ENCODE measurements around the gene MT1X. TPM values are rescaled to one million over a fixed set of nuclear protein-coding genes. Genes with fewer than 3 reads are reported as not detected.
"Not testable (repeated sequence)": the region's sequence is repeated elsewhere in the genome, so short reads cannot be mapped to it uniquely, and the experiment has no call there.

MT1X gene
- total RNA-seq, 1 donor from 2014 or later = 24.6 TPM

DNA sequence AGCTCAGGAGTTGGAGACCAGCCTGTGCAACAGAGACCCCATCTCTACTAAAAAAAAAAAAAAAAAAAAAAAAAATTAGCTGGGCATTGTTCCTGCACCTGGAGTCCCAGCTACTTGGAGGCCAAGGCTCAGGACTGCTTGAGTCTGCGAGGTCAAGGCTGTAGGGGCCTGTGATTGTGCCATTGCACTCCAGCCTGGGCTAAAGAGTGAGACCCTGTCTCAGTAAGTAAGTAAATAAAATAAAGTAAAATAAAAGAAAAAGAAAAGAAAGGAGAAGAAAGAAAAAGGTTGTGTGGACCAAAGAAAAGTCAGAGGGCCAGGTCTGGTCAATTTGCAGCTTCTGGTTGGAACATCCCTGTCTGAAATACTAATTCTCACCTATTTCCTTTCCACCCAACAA is 18.4 kb downstream of the MT1X start:
- DNase-seq (ENCODE audit: low spot score) = no peak
- intact Hi-C loops (cut with DNase I) = loop anchor here (1.0 to 5.0 kb wide), 2 partner anchors 97 to 123 kb away; no protein-coding TSS in a partner anchor

DNA sequence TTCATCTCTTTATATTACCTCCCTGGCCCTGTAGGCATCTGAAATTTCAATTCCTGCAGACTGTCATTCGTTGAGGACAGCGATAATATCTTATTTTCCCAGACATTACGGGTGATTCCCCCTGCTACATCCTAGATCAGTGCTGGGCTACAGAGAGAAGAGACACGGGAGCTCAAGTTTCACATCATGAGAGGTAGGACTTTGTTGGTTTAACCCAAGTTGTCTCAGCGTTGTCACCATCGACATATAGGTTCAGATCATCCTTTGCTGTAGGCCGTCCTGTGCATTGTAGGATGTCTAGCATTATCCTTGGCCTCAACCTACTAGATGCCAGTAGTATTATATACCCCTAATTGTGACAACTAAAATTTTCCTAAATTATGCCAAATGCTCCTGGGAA is 19.3 kb downstream of the MT1X start:
- no peak for DNase-seq (ENCODE audit: low spot score)
- intact Hi-C loops (cut with DNase I) = loop anchor here (1.0 to 5.0 kb wide), 2 partner anchors 98 to 124 kb away; no protein-coding TSS in a partner anchor

DNA sequence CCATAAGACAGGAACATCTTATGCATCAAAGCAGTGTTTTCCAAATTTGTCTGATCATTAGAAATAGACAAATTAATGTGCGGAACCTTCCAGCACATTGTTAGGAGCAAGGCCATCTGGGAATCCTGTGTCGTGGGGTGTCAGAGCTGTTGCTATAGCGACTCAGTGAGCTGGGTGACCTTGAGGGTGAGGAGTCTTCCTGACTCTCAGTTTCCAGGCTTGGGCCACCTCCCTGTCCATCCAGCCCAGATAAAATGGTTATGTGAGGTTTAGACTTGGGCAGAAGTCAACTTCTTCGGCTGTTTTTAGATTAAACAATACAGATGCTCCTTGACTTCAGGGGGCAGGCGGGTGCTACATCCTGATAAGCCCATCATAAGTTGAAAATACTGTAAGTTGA is 20.6 kb downstream of the MT1X start:
- no peak for DNase-seq (ENCODE audit: low spot score)
- intact Hi-C loops (cut with DNase I) = loop anchor here (1.0 to 5.0 kb wide), 3 partner anchors 28 to 189 kb away; no protein-coding TSS in a partner anchor

DNA sequence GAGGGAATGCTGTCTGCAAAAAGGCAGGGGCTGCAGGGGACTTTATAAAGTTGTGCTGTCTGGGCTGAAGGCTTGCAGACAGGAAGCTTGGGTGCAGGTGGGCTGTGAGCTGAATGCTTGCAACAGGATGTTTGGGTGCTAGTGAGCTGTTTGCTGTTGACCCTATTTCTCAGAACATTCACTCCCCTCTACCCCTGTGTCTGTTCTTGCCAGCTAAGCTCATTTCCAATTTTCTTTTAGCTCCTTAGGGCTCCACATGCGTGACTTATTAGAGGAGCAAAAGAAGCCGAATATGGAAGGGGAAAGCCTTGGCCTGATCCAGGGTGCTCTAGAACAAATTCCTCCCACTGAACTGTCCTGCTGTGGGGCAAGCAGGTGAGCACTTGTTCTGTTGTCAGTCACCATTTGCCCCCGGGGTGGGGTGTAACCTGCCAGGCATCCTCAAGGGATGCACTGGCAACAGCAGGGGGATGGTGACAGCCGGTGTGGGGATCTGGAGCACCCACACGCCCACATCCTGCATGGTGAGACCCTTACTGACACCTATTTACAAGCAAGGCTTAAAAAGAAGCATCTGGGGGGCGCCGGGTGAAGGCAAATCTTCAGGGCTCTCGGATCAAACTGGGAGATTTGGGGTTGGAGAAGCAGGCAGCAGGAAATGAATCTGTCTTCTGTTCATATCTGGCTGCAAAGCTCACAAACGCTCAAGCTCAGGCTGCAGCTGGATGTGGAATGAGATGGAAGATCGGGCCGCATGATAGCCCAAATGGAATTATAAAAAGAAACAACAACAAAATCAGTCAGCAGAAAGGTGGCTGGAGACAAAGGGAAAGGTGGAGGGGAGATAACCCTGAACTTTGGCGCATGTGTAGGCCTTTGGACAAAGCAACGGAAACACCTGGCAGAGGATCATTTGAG is 26.5 kb downstream of the MT1X start:
- no peak for DNase-seq (ENCODE audit: low spot score)
- intact Hi-C loops (cut with DNase I) = no loop called here

DNA sequence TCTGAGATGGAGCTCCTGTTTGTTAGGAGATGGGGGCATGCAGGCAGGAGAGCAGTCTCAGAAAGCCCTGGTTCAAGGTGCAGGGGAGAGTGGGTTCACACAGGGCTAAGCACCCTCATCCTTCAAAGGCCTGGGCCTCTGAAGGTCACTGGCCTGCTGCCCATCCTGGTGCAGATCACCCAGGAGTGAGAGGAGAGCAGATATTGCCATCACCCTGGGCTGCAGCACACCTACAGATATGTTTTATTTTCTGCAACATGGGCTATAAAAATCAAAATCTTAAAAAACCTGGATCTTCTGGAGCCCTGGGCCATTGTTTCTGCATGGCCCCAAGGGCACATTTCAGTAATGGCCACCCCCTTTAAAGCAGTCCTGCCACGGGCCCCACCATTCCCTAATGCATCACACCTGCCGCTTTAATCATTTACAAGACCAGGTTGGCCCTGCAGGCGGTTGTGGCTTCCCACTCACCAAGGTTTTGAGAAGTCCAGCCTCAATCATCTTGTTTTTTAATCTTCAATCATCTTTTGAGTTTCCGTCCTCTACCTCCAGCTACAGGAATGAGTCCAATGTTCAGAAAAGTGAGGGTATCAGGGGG is 27.3 kb downstream of the MT1X start:
- DNase-seq (ENCODE audit: low spot score) = no peak
- intact Hi-C loops (cut with DNase I) = no loop called here

DNA sequence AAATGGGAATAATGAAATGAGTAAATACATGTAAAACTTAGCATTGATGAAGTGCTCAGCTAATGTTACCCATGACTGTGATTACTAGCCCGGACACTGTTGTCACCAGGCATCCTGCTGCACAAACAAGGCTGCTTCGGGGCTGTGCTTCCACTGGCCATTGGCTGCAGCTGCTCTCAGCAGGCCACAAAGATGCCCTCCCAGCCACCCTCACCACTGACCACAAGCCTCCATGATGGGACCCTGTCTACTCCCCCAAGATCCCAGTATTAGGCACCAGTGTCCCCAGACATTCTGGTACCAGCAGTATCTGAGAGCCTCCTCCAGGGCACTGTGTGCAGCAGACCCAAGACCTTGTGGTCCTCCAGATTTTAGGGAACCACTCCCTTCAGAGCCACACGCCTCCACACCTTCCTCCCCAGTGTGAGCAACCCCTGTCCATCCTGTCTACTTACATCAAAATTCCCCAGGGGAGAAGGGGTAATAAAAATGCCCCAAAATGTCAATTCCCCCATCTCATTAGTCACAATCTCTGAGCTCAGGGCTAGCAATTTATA is 28.0 kb downstream of the MT1X start:
- DNase-seq (ENCODE audit: low spot score) = no peak
- intact Hi-C loops (cut with DNase I) = no loop called here

DNA sequence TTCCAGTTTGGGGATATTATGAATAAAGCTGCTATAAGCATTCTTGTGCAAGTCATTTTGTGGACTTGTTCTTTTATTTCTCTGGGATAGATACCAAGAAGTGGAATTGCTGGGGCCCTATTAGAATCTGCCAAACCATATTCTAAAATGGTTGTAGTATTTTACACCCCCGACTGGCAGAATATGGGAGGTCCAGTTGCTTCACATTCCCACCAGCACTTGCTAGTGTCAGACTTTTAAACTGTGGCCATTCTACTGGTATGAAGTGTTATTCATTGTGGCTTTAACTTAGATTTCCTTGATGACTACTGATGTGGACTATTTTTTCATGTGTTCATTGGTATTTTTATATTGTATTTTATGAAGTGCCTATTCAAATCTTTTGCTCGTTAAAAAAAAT is 29.6 kb downstream of the MT1X start:
- intact Hi-C loops (cut with DNase I) = no loop called here
- DNase-seq (ENCODE audit: low spot score) = no peak

DNA sequence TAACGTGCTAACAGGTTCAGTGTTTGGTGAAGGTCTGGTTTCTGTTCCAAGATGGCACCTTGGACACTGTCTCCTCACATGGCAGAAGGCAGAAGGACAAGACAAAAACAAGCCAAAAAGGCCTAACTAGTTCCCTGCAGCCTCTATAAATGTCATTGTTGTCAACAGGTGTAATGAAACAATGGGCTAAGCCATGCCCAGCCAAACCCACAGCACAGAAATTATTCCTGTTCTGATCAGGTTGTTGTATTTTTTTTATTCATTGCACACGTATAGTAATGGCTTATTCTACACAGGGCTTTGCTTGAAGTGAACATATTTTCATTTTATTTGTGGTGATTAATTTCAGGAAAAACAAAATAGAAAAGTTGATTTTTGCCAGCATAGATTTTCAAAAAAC is 31.5 kb downstream of the MT1X start:
- no peak for DNase-seq (ENCODE audit: low spot score)
- intact Hi-C loops (cut with DNase I) = no loop called here

DNA sequence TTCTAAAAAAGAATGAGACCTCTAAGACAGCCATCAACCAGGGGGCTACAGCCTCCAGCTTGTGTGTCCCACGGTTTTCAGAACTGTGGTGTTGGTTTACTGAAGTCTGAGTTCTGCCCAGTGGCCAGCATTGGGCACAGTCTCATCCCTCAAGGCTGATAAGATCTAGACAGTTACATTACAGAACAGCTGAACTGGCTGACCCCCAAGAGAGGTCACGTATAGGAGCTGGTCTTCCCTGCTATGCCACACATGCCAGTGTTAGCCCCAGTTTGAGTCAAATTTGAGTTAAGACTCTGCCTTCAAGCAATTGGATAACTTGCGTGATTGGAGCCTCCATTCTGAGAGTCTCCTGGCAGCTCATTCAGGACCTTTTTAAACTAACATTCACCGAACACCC is 32.9 kb downstream of the MT1X start:
- DNase-seq (ENCODE audit: low spot score) = no peak
- intact Hi-C loops (cut with DNase I) = no loop called here

DNA sequence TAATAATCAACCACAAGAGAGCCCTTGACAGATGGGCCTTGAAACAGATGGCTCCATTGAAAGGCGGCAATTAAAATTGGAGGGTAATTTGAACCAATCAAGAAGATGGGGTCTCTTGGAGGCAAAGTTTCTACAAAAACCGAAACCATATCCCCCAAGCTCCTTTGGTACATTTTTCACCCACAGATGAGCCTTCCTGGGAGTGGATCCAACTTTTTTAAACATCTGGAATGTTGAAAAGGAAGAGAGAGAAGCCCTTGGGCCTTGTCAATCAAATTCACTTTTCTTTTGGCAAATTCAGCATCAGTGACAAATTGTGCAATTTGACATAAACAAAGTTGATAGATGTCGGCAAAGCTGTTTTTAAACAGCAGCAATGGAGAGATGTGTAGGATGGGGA is 34.5 kb downstream of the MT1X start:
- intact Hi-C loops (cut with DNase I) = no loop called here
- DNase-seq (ENCODE audit: low spot score) = no peak

DNA sequence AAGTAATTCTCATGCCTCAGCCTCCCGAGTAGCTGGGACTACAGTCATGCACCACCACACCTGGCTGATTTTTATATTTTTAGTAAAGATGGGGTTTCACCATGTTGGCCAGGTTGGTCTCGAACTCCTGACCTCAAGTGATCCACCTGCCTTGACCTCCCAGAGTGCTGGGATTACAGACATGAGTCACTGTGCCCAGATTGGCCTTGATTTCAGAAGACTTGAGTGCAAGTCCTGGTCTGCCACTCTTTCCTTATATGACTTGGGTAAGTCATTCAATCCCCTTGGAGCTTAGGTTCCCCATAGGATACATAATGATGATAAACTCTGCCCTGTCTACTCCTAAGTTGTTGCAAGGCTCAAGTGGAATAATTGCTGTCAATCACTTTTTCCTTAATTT is 35.3 kb downstream of the MT1X start:
- DNase-seq (ENCODE audit: low spot score); intact Hi-C loops (cut with DNase I): not testable (repeated sequence)

DNA sequence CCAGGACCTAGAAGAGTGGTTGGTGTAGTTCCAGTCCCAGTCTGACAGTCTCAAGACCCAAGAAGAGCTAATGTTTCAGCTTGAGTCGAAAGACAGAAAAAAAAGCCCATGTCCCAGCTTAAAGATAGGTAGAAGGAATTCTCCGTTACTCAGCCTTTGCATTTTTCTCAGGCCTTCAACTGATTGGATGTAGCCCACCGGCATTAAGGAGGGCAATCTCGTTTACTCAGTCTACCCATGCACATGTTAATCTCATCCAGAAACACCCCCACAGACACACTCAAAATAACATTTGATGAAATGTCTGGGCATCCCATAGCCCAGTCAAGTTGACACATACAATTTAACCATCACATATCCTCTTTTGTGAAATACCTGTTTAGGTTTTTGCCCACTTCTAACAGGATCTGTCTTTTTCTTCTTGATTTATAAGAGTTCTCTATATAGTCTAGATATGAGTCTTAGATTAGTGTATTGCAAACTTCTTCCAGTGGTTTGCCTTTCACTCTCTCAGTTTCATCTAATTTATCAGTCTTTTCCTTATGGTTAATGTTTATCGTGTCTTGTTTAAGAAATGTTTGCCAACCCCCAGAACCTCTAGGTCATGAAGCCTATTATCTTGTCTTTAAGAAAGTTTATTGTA is 40.1 kb downstream of the MT1X start:
- no peak for DNase-seq (ENCODE audit: low spot score)
- intact Hi-C loops (cut with DNase I) = no loop called here

DNA sequence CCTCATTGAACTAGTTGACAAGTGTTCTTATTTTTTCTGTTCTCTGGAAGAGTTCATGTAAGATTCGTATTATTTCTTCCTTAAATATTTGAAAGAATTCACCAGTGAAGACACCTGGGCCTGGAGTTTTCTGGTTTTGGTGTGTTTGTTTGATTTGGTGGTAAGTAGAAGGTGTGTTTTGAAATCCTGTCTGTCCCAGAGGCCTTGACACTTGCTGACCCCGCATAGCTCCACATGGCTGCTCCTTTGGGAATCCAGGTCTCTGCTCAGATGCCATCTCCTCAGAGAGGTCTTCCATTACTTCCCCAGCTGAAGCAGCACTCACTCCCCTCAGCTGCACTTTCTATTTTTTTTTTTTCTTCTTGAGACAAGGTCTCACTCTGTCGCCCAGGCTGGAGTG is 41.9 kb downstream of the MT1X start:
- intact Hi-C loops (cut with DNase I) = no loop called here
- no peak for DNase-seq (ENCODE audit: low spot score)

DNA sequence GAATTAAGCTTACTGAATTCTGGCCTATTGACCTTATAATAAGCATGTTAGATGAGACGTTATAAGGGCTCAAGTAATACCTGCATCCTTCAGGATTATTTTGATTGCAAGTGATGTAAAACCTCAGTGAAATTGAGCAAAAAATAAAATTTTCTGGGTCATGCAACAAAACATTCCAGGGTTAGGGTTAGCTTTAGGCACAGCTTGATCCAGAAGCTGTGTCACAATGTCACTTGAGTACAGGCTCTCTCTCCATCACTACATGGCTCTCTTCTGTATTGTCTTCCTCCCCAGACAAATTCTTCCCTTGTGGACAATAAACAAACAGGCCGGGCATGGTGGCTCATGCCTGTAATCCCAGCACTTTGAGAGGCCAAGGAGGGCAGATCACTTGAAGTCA is 44.0 kb downstream of the MT1X start:
- intact Hi-C loops (cut with DNase I) = no loop called here
- DNase-seq (ENCODE audit: low spot score) = no peak

DNA sequence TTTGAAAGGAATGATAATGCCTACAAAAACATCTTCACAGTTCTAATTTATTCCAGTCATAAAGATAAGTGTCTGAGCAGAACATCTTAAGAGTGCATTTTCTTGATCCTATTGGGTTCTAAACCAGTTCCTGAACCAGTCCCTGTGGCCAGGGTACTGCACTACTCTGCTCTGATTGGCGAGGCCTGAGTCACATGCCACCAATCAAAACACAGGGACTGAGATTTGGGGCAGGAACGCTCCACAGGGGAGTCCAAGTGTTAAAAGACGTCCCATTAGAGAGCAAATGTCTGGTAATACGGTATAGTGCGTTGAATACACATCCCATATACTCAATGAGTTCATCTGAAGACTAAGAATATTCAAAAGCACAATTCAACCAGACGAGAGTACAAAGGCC is 44.7 kb downstream of the MT1X start:
- DNase-seq (ENCODE audit: low spot score) = no peak
- intact Hi-C loops (cut with DNase I) = no loop called here

DNA sequence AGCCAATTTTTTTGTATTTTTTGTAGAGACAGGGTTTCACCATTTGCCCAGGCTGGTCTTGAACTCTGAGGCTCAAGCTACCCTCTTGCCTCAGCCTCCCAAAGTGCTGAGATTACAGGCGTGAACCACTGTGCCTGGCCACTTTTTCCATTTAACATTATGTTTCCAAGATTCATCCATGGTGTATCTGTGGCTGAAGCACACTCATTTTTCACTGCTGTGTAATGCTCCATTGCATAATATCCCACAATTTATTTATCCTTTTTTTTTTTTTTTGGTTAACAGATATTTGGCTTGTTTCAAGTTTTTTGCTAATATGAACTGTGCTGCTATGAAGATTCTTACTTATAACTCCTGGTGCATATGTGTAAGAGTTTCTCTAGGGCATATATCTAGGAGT is 45.8 kb downstream of the MT1X start:
- intact Hi-C loops (cut with DNase I) = no loop called here
- DNase-seq (ENCODE audit: low spot score) = no peak

DNA sequence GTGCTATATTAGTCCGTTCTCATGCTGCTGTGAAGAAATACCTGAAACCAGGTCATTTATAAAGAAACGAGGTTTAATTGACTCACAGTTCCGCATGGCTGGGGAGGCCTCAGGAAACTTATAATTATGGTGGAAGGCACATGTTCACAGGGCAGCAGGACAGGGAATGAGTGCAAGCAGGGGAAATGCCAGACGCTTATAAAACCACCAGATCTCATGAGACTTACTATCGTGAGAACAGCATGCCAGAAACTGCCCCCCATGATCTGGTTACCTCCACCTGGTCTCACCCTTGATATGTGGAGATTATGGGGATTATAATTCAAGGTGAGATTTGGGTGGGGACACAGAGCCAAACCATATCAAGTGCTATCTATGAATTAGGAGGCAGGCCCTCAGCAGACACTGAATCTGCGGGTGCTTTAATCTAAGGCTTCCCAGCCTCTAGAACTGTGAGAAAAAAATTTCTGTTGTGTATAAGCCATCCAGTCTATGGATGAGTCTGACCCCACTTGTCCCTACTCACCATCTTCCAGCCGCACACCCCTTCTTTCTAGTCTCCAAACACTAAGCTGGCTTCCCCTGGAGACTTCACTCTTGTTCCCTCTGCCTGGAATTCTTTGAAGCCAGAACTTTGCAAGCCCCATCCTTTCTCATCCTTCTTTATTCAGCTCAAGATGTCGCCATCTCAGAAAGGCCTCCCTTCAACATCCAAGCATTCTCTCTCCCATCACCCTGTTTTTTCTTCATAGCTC is 46.9 kb downstream of the MT1X start:
- intact Hi-C loops (cut with DNase I) = no loop called here
- no peak for DNase-seq (ENCODE audit: low spot score)

DNA sequence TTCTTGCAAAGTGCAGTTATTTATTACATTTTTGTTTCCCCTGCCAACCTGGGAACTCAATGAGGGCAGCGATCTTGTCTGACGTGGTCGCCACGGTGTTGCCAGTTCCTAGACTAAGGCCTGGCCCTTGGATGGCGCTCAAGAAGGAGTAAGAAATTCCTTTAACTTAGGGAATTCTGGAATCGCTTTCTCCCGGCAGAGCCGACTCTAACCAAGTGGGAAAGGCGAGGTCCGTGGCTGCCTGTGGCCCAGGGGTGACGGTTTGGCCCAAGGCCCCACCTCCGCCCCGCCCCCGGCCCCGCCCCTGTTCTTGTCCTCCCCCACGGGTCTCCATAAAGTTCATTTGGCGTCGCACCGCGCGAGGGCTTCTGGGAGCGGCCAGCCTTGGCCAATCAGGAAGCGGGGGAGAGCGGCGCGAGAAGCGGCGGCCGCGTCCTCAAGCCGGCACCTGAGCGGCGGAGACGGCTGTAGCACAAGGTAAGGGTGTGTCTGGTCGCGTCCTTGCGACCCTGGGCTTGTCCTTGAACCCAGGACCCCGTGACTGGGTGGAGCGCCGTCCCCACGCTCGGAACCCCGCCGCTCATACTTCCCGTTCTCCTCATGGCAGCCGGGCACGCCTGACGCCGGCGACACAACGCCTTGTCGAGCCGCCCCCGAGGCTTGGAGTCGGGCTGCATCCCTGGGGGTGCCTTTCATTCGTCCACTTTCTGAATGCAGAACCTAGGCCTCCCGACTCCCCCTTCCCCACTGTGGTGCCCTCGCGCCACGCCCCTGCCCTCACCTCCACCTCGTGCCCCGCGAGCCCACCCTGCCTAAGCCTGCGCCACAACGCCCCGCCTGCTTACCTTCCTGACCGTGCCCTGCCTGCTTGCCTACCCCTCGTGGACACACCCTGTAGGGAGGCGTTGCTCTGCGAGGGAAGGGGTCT is 47.7 kb downstream of the MT1X start, which contains the start of gene NUP93:
NUP93 (plus strand) TSS at position 395 of the 928 bp plus-strand sequence. CDS start 18,119 bp downstream, outside the sequence.
- DNase-seq (ENCODE audit: low spot score) = peak; percentile 96
- intact Hi-C loops (cut with DNase I) = no loop called here
